ENCODE measurements around the gene C10orf143. TPM values are rescaled to one million over a fixed set of nuclear protein-coding genes. Genes with fewer than 3 reads are reported as not detected.

C10orf143 gene
- total RNA-seq, 5 donors from 2014 or later (not counting 1 experiment from before 2014, with no cell fraction given): 7.6 to 14.6 (median 12.3) TPM

- H3K36me3 Mint-ChIP-seq: no peaks in the 10 kb centered on the region
- CTCF ChIA-PET: no interaction called here
These were observed 93.0 kb downstream of the C10orf143 start for GRCh38 chr10:130017631-130018022.

GRCh38 chr10:130016993-130017630 lies 93.5 kb downstream of the C10orf143 start:
- Histone ChIP-seq H3K27ac (ENCODE audit: low read length) (no peak overlapping the region), H3K36me3 (ENCODE audit: control insufficient read depth in 2 of 2, extremely low read depth in 1 of 2, insufficient read depth in 1 of 2, low read length in 1 of 2) (no peaks in the 10 kb centered on the region), H3K9me3 (no peaks in the 10 kb centered on the region), H3K4me1 (ENCODE audit: control insufficient read depth in 1 of 2, extremely low read depth in 1 of 2, insufficient read depth in 2 of 2, low read length in 2 of 2) (no peaks in the 10 kb centered on the region), H3K27me3 (replicated peaks in 1 of 2; ENCODE audit: control insufficient read depth in 2 of 2, extremely low read depth in 1 of 2, insufficient read depth in 2 of 2, low read length in 1 of 2) (peaks cover 0 to 16% of the 10 kb centered on the region in 2 experiments), H3K4me3 (ENCODE audit: control insufficient read depth in 1 of 2, extremely low read depth in 1 of 2, low read length in 1 of 2) (no peak overlapping the region)
- ATAC-seq (replicated peaks in 1 of 4) (no peak), DNase-seq (no peak)
- ChIA-PET CTCF (no interaction called here), POLR2A (no interaction called here)
- H3K4me3 Mint-ChIP-seq: no peak overlapping the region
- H3K36me3 Mint-ChIP-seq: no peaks in the 10 kb centered on the region
- H3K27me3 Mint-ChIP-seq: peaks cover under 1 to 2% of the 10 kb centered on the region in 2 donors
- H3K9me3 Mint-ChIP-seq: no peaks in the 10 kb centered on the region
- 92% methylated on average over 11 of the region's 19 CpGs for WGBS (ENCODE audit: insufficient coverage)
- H3K4me1 Mint-ChIP-seq: peaks cover 0 to 3% (median 0%) of the 10 kb centered on the region in 3 donors
- H3K27ac Mint-ChIP-seq: no peak overlapping the region

More at GRCh38 chr10:130017631-130018022, 93.0 kb downstream of the C10orf143 start:
- Histone ChIP-seq H3K27me3 (replicated peaks in 1 of 2; ENCODE audit: control insufficient read depth in 2 of 2, extremely low read depth in 1 of 2, insufficient read depth in 2 of 2, low read length in 1 of 2) (peaks cover 0 to 15% of the 10 kb centered on the region in 2 experiments), H3K27ac (ENCODE audit: low read length) (no peak overlapping the region), H3K9me3 (no peaks in the 10 kb centered on the region), H3K4me3 (ENCODE audit: control insufficient read depth in 1 of 2, extremely low read depth in 1 of 2, low read length in 1 of 2) (no peak overlapping the region), H3K4me1 (ENCODE audit: control insufficient read depth in 1 of 2, extremely low read depth in 1 of 2, insufficient read depth in 2 of 2, low read length in 2 of 2) (no peaks in the 10 kb centered on the region), H3K36me3 (ENCODE audit: control insufficient read depth in 2 of 2, extremely low read depth in 1 of 2, insufficient read depth in 1 of 2, low read length in 1 of 2) (no peaks in the 10 kb centered on the region)
- 95% methylated on average over 7 of the region's 13 CpGs for WGBS (ENCODE audit: insufficient coverage)
- peaks cover 0 to 3% (median 0%) of the 10 kb centered on the region in 3 donors for H3K4me1 Mint-ChIP-seq
- POLR2A ChIA-PET: no interaction called here
- H3K9me3 Mint-ChIP-seq: no peaks in the 10 kb centered on the region
- no peak overlapping the region for H3K27ac Mint-ChIP-seq
- no peak overlapping the region for H3K4me3 Mint-ChIP-seq
- ATAC-seq (replicated peaks in 1 of 4) (no peak), DNase-seq (no peak)
- H3K27me3 Mint-ChIP-seq: no peaks in the 10 kb centered on the region

- ATAC-seq (replicated peaks in 1 of 4) (no peak), DNase-seq (no peak)
- no peak overlapping the region for H3K4me3 Mint-ChIP-seq
- no peak overlapping the region for H3K27ac Mint-ChIP-seq
- no CpG with 5 or more reads among the region's 3 CpGs for WGBS (ENCODE audit: insufficient coverage)
- H3K9me3 Mint-ChIP-seq: no peaks in the 10 kb centered on the region
- Histone ChIP-seq H3K27me3 (replicated peaks in 1 of 2; ENCODE audit: control insufficient read depth in 2 of 2, extremely low read depth in 1 of 2, insufficient read depth in 2 of 2, low read length in 1 of 2) (peaks cover 0 to 22% of the 10 kb centered on the region in 2 experiments), H3K36me3 (ENCODE audit: control insufficient read depth in 2 of 2, extremely low read depth in 1 of 2, insufficient read depth in 1 of 2, low read length in 1 of 2) (no peaks in the 10 kb centered on the region), H3K4me3 (ENCODE audit: control insufficient read depth in 1 of 2, extremely low read depth in 1 of 2, low read length in 1 of 2) (no peak overlapping the region), H3K9me3 (no peaks in the 10 kb centered on the region), H3K27ac (ENCODE audit: low read length) (no peak overlapping the region), H3K4me1 (ENCODE audit: control insufficient read depth in 1 of 2, extremely low read depth in 1 of 2, insufficient read depth in 2 of 2, low read length in 2 of 2) (no peaks in the 10 kb centered on the region)
- H3K27me3 Mint-ChIP-seq: peaks cover 5 to 6% of the 10 kb centered on the region in 2 donors
- POLR2A ChIA-PET: no interaction called here
- CTCF ChIA-PET: no interaction called here
- H3K36me3 Mint-ChIP-seq: no peaks in the 10 kb centered on the region
- H3K4me1 Mint-ChIP-seq: peaks cover 0 to 3% (median 0%) of the 10 kb centered on the region in 3 donors
These were observed 94.5 kb downstream of the C10orf143 start for GRCh38 chr10:130016095-130016494.

- 93% methylated on average over 9 of the region's 22 CpGs for WGBS (ENCODE audit: insufficient coverage)
- Mint-ChIP-seq H3K9me3 (no peaks in the 10 kb centered on the region), H3K27ac (no peak overlapping the region), H3K4me1 (peaks cover 0 to 3% (median 0%) of the 10 kb centered on the region in 3 donors), H3K27me3 (peaks cover 5 to 6% of the 10 kb centered on the region in 2 donors), H3K36me3 (no peaks in the 10 kb centered on the region), H3K4me3 (no peak overlapping the region)
- Histone ChIP-seq H3K27ac (ENCODE audit: low read length) (no peak overlapping the region), H3K9me3 (no peaks in the 10 kb centered on the region), H3K4me3 (ENCODE audit: control insufficient read depth in 1 of 2, extremely low read depth in 1 of 2, low read length in 1 of 2) (no peak overlapping the region), H3K27me3 (replicated peaks in 1 of 2; ENCODE audit: control insufficient read depth in 2 of 2, extremely low read depth in 1 of 2, insufficient read depth in 2 of 2, low read length in 1 of 2) (peaks cover 0 to 20% of the 10 kb centered on the region in 2 experiments), H3K4me1 (ENCODE audit: control insufficient read depth in 1 of 2, extremely low read depth in 1 of 2, insufficient read depth in 2 of 2, low read length in 2 of 2) (no peaks in the 10 kb centered on the region), H3K36me3 (ENCODE audit: control insufficient read depth in 2 of 2, extremely low read depth in 1 of 2, insufficient read depth in 1 of 2, low read length in 1 of 2) (no peaks in the 10 kb centered on the region)
- ChIA-PET CTCF (no interaction called here), POLR2A (no interaction called here)
- ATAC-seq (replicated peaks in 1 of 4) (no peak), DNase-seq (no peak)
These were observed 95.4 kb downstream of the C10orf143 start for GRCh38 chr10:130015075-130015695.

GRCh38 chr10:130014263-130015074 lies 96.2 kb downstream of the C10orf143 start:
- ATAC-seq (replicated peaks in 1 of 4) (no peak), DNase-seq (no peak)
- no peak overlapping the region for H3K4me3 Mint-ChIP-seq
- Histone ChIP-seq H3K27me3 (replicated peaks in 1 of 2; ENCODE audit: control insufficient read depth in 2 of 2, extremely low read depth in 1 of 2, insufficient read depth in 2 of 2, low read length in 1 of 2) (peaks cover 0 to 21% of the 10 kb centered on the region in 2 experiments), H3K36me3 (ENCODE audit: control insufficient read depth in 2 of 2, extremely low read depth in 1 of 2, insufficient read depth in 1 of 2, low read length in 1 of 2) (no peaks in the 10 kb centered on the region), H3K4me1 (ENCODE audit: control insufficient read depth in 1 of 2, extremely low read depth in 1 of 2, insufficient read depth in 2 of 2, low read length in 2 of 2) (no peaks in the 10 kb centered on the region), H3K4me3 (ENCODE audit: control insufficient read depth in 1 of 2, extremely low read depth in 1 of 2, low read length in 1 of 2) (no peak overlapping the region), H3K27ac (ENCODE audit: low read length) (no peak overlapping the region), H3K9me3 (no peaks in the 10 kb centered on the region)
- H3K27ac Mint-ChIP-seq: no peak overlapping the region
- no peaks in the 10 kb centered on the region for H3K9me3 Mint-ChIP-seq
- H3K4me1 Mint-ChIP-seq: peaks cover 0 to 3% (median 0%) of the 10 kb centered on the region in 3 donors
- WGBS (ENCODE audit: insufficient coverage): 86% methylated on average over 34 of the region's 35 CpGs
- ChIA-PET CTCF (no interaction called here), POLR2A (no interaction called here)
- no peaks in the 10 kb centered on the region for H3K36me3 Mint-ChIP-seq
- peaks cover 5 to 8% of the 10 kb centered on the region in 2 donors for H3K27me3 Mint-ChIP-seq

All from T-cell (primary cell).